Thyroid gland (tissue), 4 donors: ENCODE data around the gene GBGT1. TPM values are rescaled to one million over a fixed set of nuclear protein-coding genes. Genes with fewer than 3 reads are reported as not detected.
A peak's percentile ranks its signal among the peaks of the same experiment; 100 is the strongest.

Experiments
- DNase-seq, 2 donors: peaks; one replicate each; pipeline ENCODE4 v3.0.0-alpha.2; 2019
- H3K27ac ChIP-seq, 3 donors: fragments of 200-600 bp; sonication (generic); 1 replicate in 2 of 3; 2 replicates in 1 of 3; pipeline ENCODE4 v1.5.1; 2016 to 2019; ENCODE audit warnings: mild to moderate bottlenecking in 1 of 3, moderate library complexity in 1 of 3
- H3K27me3 ChIP-seq: fragments of 200-600 bp; sonication (generic); one replicate; pipeline ENCODE4 v1.5.1; 2019
- H3K36me3 ChIP-seq, 2 donors: fragments of 200-600 bp; sonication (generic); one replicate each; pipeline ENCODE4 v1.5.1; 2016 to 2019
- H3K4me1 ChIP-seq, 2 donors: fragments of 200-600 bp; sonication (generic); one replicate each; pipeline ENCODE4 v1.5.1; 2017 to 2019
- H3K4me3 ChIP-seq, 3 donors: fragments of 200-600 bp; sonication (generic); replicated peaks in 1 of 3; 1 replicate in 2 of 3; 2 replicates in 1 of 3; pipeline ENCODE4 v1.5.1; 2016; ENCODE audit warnings: mild to moderate bottlenecking in 1 of 3
- H3K9me3 ChIP-seq: fragments of 200-600 bp; sonication (generic); one replicate; pipeline ENCODE4 v1.5.1; 2017
- CTCF ChIP-seq, 6 experiments: fragments of 200-600 bp in 3 of 6; fragments of 450-650 bp in 3 of 6; sonication (generic) in 3 of 6; IDR thresholded peaks; one replicate each; pipeline ENCODE4 v1.5.1; 2016 to 2019; ENCODE audit warnings: antibody characterized with exemption in 6 of 6, mild to moderate bottlenecking in 2 of 6, inconsistent platforms in 1 of 6, moderate library complexity in 1 of 6
- POLR2A ChIP-seq, 2 donors: fragments of 450-650 bp; IDR thresholded peaks; one replicate each; pipeline ENCODE4 v1.6.1; 2017; ENCODE audit warnings: antibody characterized with exemption in 2 of 2, mild to moderate bottlenecking in 2 of 2, moderate library complexity in 1 of 2
- WGBS, 2 donors: methylation state at CpG; one replicate each; pipeline ENCODE4 v1.1.5; 2017; 5-methylcytosine and 5-hydroxymethylcytosine counted together
- intact Hi-C: fragments of 100-400 bp; cut with DNase I; formaldehyde crosslinking; loops from one replicate; pipeline ENCODE4 v1.15.1; 2023
- total RNA-seq, 4 donors: library from RNA; depleted of rRNA; stranded (reverse); fragments of >200 nt; gene quantifications; one replicate each; pipeline ENCODE4 v1.2.3, GENCODE V29; 2016

The GBGT1 gene
- total RNA-seq, 4 donors from 2014 or later, result 21.4 to 45.0 (median 25.1) TPM

GRCh38 chr9:133142684-133143622 is 20.8 kb downstream of the GBGT1 start:
- no peak for DNase-seq
- H3K27ac ChIP-seq, result no peak overlapping the region
- H3K27me3 ChIP-seq, result no peaks in the 10 kb centered on the region
- TF ChIP-seq POLR2A (IDR thresholded peaks at IDR 0.05) (no peak), CTCF (IDR thresholded peaks at IDR 0.05) (no peak)
- no peaks in the 10 kb centered on the region for H3K9me3 ChIP-seq
- intact Hi-C loops, result loop anchor here (10.0 kb wide), 1 partner anchor 98 kb away; no protein-coding TSS in a partner anchor
- H3K4me1 ChIP-seq, result peaks cover 32 to 67% of the 10 kb centered on the region in 2 donors
- 66 to 90% methylated on average over 15 to 16 of the region's 18 CpGs for WGBS, 2 donors
- H3K4me3 ChIP-seq, result no peak overlapping the region
- H3K36me3 ChIP-seq, result no peaks in the 10 kb centered on the region

- WGBS, 2 donors, result 65 to 68% methylated on average over 8 to 12 of the region's 16 CpGs
- TF ChIP-seq CTCF (IDR thresholded peaks at IDR 0.05) (no peak), POLR2A (IDR thresholded peaks at IDR 0.05) (no peak)
- intact Hi-C loops, result loop anchor here (10.0 kb wide), 1 partner anchor 97 kb away; no protein-coding TSS in a partner anchor
Observed at GRCh38 chr9:133141833-133142595, 21.7 kb downstream of the GBGT1 start.

GRCh38 chr9:133140606-133141005 is 23.1 kb downstream of the GBGT1 start:
- 79 to 100% methylated on average over 3 to 6 of the region's 14 CpGs for WGBS, 2 donors

More at GRCh38 chr9:133141833-133142595, 21.7 kb downstream of the GBGT1 start:
- Histone ChIP-seq H3K9me3 (no peaks in the 10 kb centered on the region), H3K27ac (no peak overlapping the region), H3K27me3 (no peaks in the 10 kb centered on the region), H3K4me1 (peaks cover 27 to 67% of the 10 kb centered on the region in 2 donors), H3K36me3 (no peaks in the 10 kb centered on the region), H3K4me3 (no peak overlapping the region)
- peak; percentile 34 to 46 for DNase-seq

GRCh38 chr9:133140174-133140505 is 23.6 kb downstream of the GBGT1 start:
- H3K36me3 ChIP-seq, result no peaks in the 10 kb centered on the region
- no peak overlapping the region for H3K4me3 ChIP-seq
- H3K9me3 ChIP-seq, result no peaks in the 10 kb centered on the region
- peaks cover 34 to 79% of the 10 kb centered on the region in 2 donors for H3K4me1 ChIP-seq
- 71 to 95% methylated on average over 3 of the region's 4 CpGs for WGBS, 2 donors
- H3K27ac ChIP-seq, result no peak overlapping the region
- H3K27me3 ChIP-seq, result no peaks in the 10 kb centered on the region
- no peak for DNase-seq
- no peak for TF ChIP-seq CTCF (IDR thresholded peaks at IDR 0.05)
- TF ChIP-seq POLR2A (IDR thresholded peaks at IDR 0.05), result no peak
- intact Hi-C loops, result loop anchor here (10.0 kb wide), 1 partner anchor 95 kb away; no protein-coding TSS in a partner anchor

More at GRCh38 chr9:133140606-133141005, 23.1 kb downstream of the GBGT1 start:
- no peak for DNase-seq
- Histone ChIP-seq H3K36me3 (no peaks in the 10 kb centered on the region), H3K27ac (no peak overlapping the region), H3K27me3 (no peaks in the 10 kb centered on the region), H3K9me3 (no peaks in the 10 kb centered on the region), H3K4me3 (no peak overlapping the region), H3K4me1 (peaks cover 29 to 76% of the 10 kb centered on the region in 2 donors)
- TF ChIP-seq CTCF (IDR thresholded peaks at IDR 0.05) (no peak), POLR2A (IDR thresholded peaks at IDR 0.05) (no peak)
- intact Hi-C loops, result loop anchor here (10.0 kb wide), 1 partner anchor 96 kb away; no protein-coding TSS in a partner anchor
